Activated naive CD8-positive, alpha-beta T cell treated with anti-CD3 and anti-CD28 coated beads, Interleukin-2, amount 50 U/mL, for 16 hours (primary cell): ENCODE measurements around the gene ENAH.

ENCODE experiments used
- DNase-seq: peaks from one replicate; pipeline ENCODE4 v3.0.0-alpha.2; 2020; ENCODE audit warnings: low read depth, low spot score

Gene ENAH

DNA sequence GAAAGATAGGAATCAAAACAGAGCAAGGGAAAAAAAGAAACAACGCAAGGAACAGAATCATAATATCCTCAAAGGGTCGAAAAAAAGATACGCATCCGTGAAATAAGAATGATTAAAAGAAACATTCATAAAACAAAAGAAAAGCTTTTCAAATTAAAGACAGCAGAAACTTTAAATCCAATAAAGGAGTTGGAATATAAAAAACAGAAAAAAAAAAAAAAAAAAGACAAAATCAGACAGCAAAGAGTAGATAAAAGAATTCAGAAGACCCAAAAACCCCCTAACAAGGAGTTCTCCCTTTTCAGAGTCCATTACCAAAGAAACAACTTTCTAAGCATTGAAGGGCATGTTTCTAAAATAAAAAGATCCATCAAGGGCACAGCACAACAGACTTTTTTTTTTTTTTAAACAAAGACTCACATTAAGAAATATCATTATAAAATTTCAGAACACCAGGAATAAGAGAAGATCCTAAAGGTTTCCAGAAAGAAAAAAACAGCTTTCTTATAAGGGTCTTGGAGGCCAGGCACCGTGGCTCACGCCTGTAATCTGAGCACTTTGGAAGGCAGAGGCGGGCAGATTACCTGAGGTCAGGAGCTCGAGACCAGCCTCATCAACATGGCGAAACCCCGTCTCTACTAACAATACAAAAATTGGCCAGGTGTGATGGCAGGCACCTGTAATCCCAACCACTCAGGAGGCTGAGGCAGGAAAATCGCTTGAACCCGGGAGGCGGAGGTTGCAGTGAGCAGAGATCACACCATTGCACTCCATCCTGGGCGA is 44.7 kb downstream of the ENAH start:
- no peak for DNase-seq

DNA sequence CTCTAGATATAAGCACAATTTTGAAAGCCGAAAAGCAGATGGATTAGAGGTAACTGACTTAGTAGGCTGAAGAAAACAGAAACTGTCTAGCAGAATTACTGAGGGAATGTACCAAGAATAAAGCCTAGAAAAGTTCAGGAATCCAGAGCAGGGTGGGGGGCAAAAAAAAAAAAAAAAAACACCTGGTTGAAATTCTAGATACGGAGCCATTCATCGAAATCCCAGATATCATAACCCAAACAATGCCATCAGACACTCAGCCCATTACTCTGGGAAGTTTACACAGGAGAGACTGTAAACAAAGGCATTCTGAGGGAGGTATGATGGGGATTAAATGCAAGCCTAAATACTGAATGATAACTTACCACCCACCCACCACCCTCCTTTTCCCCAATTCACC is 45.6 kb downstream of the ENAH start:
- DNase-seq: no peak

DNA sequence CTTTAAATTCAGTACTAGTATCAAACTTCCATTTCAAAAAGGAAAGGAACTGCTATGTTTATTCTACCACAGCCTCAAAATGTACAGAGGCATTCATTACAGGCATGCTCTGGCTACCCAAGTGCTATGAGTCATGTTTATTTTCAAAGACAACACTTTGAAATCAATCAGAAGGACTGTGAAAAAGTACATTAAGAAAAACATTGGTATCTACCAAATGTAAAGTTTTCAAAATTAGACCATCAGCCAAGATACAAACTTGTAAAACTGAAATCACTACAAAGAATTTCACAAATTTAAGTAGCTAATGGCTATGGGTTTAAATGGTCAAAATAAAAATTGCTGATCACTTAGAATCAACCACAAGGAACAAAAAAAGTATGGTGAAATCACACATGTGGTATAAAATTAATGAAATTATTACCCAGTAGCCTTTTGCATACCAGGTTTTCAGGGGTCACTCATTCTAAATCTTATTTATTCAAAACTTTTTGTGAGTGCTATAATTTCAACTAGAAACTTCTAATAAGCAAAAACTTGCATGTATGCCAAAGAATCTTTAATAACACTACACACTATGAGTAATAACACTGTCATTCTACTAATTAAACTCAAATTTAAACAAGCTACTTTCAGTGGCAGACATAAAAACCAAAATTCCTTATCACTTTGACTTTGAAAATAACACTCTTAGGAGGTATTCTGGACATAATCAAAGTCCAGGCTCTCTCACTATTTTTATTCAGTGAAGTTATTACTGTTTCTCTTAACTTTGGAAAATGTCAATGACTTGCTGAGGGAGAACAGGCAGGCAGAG is 49.2 kb downstream of the ENAH start:
- no peak for DNase-seq

DNA sequence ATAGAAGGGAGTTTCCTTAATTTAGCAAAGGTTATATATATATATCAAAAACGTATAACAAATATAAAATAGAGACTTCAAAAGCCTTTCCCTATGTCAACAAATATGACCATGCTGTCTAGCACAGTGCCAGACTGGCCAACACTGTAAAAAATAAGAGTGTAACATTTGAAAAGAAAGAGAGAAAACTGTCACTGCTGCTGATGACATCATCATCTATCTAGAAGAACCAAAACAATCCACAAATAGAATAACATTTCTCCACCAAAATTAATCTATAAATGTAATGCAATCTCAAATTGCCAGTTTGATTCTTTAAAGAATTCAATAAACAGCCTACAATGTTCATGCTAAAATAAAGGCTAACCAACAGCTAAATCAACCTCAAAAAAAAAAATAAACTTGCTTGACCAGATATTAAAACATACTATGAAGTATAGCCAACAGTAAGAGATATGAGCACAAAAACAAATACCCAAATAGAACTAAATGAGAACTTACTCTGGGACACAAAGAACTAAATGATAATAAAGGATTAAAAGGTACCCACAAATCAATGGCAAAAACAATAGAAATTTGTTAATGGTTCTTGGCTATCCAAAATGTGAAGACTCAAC is 50.2 kb downstream of the ENAH start:
- no peak for DNase-seq

DNA sequence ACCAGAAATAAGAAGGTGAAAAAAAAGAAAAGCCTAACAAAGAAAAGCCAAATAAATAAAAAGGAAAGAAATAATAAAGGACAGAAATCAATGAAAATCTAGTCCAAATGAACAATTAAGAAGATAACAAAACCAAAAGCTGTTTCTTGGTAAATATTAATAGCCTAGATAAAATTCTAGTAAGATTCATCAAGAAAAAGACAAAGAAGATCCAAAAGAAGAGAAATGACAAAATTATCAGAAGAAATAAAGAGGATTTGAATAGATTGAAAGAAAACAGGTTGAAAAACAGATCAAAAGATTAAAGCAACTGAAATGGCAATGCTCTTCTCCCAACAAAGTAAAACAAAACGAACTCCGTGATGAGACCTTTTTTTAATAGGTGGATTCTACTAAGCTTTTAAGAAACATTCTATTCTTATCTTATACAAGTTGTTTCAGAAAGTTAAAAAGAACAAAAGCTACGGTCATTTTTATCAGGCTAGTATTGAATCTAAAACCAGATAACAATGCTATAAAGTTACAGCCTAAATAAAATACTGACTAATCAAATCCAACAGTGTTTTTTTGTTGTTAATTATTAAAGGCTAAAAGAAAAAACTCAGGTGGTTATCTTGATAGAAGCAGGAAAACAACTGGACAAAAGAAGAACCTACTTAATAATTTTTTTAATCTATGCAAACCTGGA is 50.9 kb downstream of the ENAH start:
- no peak for DNase-seq

DNA sequence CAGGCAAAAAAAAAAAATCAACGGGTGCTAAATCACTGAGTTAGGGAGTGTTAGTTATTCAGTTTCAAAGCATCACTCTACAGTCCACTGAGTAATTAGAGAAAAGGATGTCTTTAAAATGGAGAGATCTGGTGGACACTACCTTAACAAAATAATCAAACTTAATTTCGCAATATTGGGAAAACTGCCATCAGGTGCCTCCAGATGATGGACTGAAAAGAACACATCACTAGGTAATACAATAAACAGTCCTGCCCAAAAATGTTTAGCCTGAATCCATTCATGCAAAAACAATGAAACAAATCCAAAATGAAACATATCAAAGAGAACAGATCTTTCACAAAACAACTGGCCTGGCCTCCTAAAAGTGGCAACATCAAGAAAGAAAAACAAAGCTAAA is 54.1 kb downstream of the ENAH start:
- no peak for DNase-seq

DNA sequence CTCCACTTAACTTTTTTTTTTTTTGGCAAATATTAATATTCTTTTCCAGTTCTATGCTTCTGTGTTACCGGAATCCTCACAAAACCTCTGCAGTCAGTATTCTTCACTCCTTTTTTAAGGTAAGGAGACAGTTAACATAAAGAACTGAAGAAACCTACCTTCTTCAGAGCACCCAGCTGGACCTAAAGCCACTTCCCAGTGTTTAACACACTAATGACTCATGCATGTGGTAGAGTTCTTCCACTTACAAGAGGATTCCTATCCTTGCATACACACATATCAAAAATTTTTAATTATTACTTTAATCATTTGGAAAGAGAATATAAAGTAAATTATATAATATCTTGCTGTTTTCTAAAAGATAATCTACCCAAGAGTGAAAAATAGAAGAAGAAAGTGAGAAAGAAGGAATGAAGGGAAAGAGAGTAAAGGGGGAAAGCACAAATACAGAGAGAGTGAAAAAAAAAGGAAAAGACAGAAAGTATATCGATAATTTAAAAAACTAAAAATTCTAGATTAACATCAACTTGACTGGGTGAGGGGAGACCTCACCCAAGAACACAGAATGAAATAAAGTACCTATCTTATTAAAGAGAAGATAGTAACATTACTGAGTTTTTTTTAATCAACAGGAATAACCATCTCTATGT is 54.9 kb downstream of the ENAH start:
- no peak for DNase-seq

DNA sequence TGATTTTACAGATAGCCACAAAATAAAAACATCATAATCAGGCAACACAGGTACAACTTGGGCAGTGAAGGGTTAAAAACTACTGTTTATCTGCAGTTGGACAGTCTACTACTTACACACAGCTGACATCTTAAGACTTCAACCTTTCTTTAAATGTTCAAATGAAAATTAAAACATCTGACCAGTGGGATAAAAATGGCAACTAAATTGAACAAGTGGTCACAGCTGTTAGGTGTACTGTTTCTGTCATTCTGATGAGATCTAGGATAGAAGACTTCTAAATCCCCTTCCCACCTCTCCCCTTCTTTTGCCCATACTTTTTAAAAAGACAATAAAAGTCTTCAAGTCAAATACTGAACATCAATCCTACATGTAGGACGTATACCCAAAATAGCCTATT is 56.2 kb downstream of the ENAH start:
- DNase-seq: no peak

DNA sequence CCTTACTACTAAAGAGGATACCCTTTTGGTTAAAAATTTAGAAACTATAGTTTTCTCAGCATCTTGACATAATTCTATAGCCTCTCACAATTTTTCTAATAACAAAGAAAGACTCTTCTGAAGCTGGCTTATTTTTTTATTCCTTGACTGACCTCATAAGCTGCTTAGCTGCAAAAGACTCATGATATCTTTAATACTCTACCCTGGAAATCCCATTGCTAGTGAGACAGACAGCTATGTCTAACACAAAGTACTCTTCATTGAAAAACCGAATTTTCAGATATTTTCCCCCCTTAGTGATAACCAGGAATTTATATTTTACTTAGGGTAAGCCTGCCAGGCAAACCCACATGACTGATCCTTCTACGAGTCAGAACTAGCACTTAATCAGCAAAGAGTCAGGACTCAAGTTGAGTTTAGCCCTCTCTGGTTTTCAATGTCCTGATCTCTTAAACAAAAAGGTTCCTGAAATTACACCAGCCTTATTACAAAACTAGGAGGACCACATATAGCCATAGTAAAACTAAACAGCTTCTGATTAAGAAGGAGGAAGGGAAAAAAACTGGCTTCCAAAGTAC is 56.9 kb downstream of the ENAH start:
- no peak for DNase-seq

DNA sequence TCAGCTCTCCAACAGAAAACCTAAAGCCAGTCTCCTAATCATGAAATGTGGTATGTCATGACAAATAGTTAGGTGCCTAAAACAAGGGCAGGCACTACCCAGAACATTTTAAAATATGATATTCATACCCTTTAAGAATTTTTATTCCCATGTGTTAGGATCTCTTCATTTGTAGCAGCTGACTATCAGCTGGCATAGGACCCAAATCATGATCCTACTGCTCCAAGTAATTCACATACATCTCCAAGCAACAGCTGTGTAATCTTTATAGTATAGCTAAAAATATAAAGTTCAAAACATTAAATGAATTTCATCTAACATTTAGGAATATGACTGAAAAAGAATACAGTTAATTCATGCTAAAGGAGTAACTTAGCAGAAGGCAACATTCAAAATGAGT is 57.5 kb downstream of the ENAH start:
- DNase-seq: no peak

DNA sequence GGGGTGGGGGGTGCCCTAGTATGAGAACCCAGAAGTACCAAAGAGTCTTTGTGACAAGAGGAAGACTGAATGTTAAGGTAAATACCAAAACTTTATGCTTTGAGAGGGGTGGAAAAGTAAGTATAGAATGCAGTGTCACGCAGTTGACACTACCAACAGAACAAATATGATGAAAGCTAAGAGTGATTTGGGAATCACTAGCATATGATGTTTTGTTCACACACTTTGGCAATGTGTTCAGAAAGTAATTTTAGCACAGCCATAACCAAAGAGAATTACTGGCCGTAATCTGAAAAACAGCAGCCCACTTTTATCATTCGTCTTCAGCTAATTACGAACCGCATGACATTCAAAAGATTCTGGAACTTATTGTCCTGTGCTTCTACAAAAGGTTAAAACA is 59.5 kb downstream of the ENAH start:
- no peak for DNase-seq

DNA sequence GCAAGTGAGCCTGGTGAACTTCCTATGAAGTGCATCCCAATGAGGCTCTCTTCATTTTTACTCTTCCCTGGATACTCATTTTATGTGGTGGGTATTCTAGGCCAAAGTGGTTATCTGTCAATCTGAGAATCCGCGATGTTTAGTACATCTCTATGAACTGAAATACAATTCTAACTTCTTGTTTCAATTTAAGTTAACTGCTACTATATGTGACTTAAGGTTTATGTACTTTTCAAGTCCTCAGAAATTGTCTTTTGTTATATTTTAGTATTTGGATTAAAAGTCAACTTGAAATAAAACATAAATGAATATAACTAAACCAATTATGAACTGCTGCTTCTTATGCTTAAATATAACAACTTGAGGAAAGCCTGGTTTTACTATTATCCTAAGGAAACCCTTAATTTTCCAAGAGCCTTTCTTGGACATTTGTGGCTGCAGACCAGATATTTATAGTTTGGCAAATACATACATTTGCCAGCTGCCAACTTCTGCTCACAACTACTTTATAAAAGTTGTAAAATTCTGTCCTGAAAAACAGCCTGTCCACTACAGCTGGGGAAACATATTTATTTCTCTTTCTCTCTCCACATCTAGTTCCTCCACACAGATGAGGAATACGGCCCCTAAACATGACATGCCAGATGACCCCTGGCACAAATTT is 60.4 kb downstream of the ENAH start:
- no peak for DNase-seq

DNA sequence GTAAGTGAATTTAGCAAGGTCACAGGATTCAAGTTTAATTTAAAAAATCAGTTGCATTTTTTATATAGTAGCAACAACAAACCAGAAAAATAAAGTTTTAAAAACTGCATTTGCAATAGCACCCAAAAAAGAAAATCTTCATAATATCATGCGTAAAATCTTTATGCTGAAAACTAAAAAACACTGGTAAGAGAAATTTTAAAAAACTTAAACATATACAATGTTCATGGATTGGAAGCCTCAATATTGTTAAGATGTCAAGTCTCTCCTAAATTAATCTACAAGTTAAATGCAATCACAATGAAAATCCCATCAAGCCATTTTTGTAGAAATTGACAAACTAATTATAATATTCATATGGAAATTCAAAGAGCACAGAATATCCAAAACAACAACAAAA is 65.6 kb downstream of the ENAH start:
- no peak for DNase-seq

DNA sequence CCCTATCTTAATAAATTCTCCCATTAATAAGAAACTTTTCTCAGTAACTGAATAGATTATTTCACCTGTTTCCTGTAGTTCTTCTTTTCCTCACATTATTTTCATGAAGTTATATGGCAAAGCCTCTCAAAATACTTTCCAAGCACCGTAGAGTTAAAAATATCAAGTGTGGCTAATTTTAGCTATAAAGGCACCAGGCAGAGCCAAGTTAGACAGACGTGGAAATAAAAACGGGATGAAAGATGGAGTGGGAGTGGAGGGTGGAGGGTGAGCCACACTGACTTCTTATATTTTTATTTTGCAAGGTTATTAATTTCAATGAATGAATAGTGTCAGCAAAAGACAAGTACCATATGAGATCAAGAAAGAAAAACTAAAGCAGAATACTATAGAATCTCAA is 71.7 kb downstream of the ENAH start:
- no peak for DNase-seq

DNA sequence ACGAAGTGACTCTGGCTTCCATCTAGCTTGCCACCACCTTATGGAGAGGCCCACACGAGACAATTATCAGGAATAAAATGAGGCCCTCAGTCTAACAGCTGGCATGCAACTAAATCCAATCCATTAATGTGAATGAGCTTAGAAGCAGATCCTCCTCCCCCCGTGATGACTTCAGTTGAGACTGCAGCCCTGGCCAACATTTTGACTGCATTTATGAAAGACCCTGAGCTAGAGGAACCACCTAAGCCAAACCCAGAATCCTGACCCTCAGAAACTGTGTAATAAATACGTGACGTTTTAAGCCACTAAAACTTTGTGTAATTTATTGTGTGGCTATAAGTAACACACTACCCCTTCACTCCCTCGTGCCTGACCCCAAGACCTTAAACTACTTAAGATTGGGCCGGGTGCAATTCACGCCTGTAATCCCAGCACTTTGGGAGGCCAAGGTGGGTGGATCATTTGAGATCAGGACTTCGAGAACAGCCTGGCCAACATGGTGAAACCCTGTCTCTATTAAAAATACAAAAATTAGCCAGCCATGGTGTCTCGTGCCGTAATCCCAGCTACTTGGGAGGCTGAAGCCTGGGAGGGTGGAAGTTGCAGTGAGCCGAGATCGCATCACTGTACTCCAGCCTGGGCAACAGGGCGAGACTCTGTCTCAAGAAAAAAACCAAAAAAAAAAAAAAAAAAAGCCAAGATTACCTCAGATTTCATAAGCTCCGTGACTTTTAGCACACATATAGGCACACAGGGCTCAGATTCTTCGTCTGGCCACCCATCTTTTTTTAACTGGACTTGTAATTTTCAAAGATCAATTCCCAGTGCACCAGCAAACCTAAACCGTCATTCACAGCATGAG is 72.5 kb downstream of the ENAH start:
- no peak for DNase-seq

DNA sequence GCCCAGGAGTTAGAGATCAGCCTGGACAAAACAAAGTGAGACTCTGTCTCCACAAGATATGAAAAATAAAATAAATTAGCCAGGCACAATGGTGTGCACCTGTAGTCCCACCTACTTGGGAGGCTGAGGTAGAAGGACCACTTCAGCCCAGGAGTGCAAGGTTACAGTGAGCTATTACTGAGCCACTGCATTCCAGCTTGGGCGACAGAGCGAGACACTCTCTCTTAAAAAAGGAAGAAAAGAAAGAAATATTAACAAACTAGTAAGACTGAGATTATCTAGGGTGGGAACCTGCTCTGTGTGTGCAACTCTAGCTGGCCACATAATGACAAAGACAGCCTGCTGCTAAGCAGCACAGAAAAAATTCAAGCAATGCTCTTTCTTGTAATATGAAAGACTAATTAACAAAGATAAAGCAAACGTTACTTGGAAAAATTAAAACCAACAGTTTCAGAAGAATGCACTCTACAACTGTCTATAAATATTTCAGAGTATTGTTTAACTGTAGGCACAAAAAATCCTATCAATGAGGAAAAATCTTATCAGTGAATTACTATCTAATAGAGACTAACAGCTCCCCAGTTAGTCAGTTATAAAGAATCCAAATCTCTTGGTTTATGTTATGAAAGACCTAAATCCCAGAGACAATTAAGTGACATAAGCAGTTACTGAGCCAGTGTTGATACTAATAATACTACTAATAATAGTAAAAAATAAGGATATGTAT is 74.5 kb downstream of the ENAH start:
- no peak for DNase-seq

DNA sequence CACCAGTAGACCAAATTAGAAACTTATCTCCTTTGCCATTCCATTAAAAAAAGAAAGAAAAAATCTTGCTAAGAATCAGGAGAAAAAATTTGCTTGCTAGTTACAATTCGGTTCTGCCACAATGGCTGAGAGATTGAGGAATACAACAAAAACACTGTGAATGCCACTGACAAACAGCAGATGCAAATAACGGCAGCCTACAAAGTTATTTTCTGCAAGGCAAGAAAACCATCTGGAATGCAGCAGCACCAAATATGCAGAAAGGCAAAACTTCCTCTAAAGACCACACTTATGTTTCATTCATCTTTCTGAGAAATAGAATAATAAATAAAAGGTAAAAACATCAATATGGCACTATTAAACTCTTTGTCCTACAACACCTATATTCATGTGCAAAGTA is 75.7 kb downstream of the ENAH start:
- DNase-seq: no peak

DNA sequence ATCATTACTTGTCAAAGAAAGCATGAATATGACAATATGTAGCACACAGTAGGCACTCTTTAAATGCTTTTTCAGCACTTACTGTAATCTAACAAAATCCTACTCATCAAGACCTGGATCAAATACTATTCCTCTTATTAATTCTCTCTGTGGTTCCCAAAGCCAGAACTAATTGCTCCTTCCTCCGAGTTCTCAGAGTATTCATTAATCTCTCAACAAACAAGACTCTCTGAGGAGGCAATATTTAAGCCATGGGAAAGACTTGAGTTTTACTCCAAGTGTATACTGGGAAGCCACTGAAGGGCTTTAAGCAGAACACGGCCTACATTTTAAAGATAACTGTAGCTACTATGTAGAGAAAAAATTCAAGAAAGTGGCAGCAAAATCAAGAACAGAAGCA is 79.7 kb downstream of the ENAH start:
- DNase-seq: no peak

DNA sequence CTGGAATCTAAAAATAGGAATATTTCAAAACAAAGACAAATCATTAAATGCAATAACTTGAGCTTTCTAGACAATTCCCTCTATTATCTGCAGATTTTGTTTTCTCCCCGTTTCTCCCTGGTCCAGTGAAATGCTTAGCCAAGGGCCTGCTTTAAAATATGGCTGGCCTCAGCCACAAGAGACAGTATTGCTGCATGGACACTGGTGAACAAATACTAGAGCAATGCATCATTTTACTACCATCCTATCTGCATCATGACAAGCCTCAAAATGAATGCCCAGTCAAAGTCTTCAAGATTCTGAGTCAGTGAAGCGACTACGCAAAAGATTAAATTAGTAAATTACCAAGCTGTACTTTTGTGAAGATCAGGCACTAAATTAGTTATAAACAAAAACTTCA is 80.5 kb downstream of the ENAH start:
- DNase-seq: no peak
